Endothelial cell of umbilical vein (primary cell): ENCODE measurements around the gene PSAT1. TPM values are rescaled to one million over a fixed set of nuclear protein-coding genes. Genes with fewer than 3 reads are reported as not detected.

Experiments
- BruUV-seq: library from RNA; stranded (reverse); fragments of 400-500 nt; replicated peaks from 2 replicates; lab custom pipeline; 2021; lab: Mats Ljungman, UMichigan
- CTCF ChIA-PET: fragments of 300-600, 350-600 bp; sonication (Branson Sonifier 250); formaldehyde crosslinking; loops from one replicate; lab custom pipeline; 2021; ENCODE audit warnings: antibody characterized with exemption, inconsistent platforms; lab: Charles Lee
- POLR2A ChIA-PET: fragments of 300-600, 350-600 bp; sonication (Branson Sonifier 250); formaldehyde crosslinking; loops from one replicate; lab custom pipeline; 2021; ENCODE audit warnings: antibody characterized with exemption, inconsistent platforms; lab: Charles Lee
- DNase-seq: peaks from one replicate; pipeline ENCODE4 v3.0.0-alpha.2; 2011; ENCODE audit warnings: low read depth, low spot score
- FAIRE-seq: peaks from 2 replicates; lab custom pipeline; 2011; peaks lifted over from hg19 to GRCh38; lab: Jason Lieb, UNC
- H2AFZ ChIP-seq: 2 replicates; pipeline ENCODE4 v1.6.0; 2012; ENCODE audit warnings: low read depth, low read length, control low read depth, inconsistent platforms
- H3K27ac ChIP-seq: 2 replicates; pipeline ENCODE4 v1.5.1; 2011; ENCODE audit warnings: low read depth, mild to moderate bottlenecking, control low read depth, low read length, moderate library complexity; ENCODE audit not compliant: insufficient read depth
- H3K27me3 ChIP-seq, 2 experiments: 2 replicates each; pipeline versions ENCODE4 v1.6.0 to v1.6.1; 2011; ENCODE audit warnings: low read length in 2 of 2, mixed read lengths in 1 of 2; ENCODE audit not compliant: control insufficient read depth in 2 of 2, insufficient read depth in 2 of 2
- H3K36me3 ChIP-seq, 2 experiments: 2 replicates in 1 of 2; 3 replicates in 1 of 2; pipeline ENCODE4 v1.5.1; 2011; ENCODE audit warnings: low read length in 2 of 2, mild to moderate bottlenecking in 1 of 2, moderate library complexity in 1 of 2; ENCODE audit not compliant: control insufficient read depth in 2 of 2, insufficient read depth in 2 of 2; ENCODE audit errors: extremely low read depth in 1 of 2
- H3K4me1 ChIP-seq: 3 replicates; pipeline ENCODE4 v1.5.1; 2011; ENCODE audit warnings: mild to moderate bottlenecking, low read length; ENCODE audit not compliant: control insufficient read depth, insufficient read depth; ENCODE audit errors: extremely low read depth
- H3K4me2 ChIP-seq: 2 replicates; pipeline ENCODE4 v1.6.1; 2011; ENCODE audit warnings: low read length, control low read depth, mixed read lengths; ENCODE audit not compliant: insufficient read depth
- H3K4me3 ChIP-seq, 3 experiments: fragments of 200-600 bp in 1 of 3; sonication (generic), shearing (Covaris generic) in 1 of 3; replicated peaks in 1 of 3; 2 replicates each; pipeline ENCODE4 v1.5.1; 2011 to 2016; ENCODE audit warnings: control low read depth in 3 of 3, low read length in 3 of 3, mild to moderate bottlenecking in 2 of 3, inconsistent platforms in 1 of 3, low read depth in 1 of 3, moderate library complexity in 1 of 3; ENCODE audit not compliant: insufficient read depth in 1 of 3
- H3K79me2 ChIP-seq: 2 replicates; pipeline ENCODE4 v1.6.0; 2012; ENCODE audit warnings: low read length, inconsistent platforms; ENCODE audit not compliant: control insufficient read depth, insufficient read depth
- H3K9ac ChIP-seq: replicated peaks from 2 replicates; pipeline ENCODE3; 2011; ENCODE audit warnings: low read length, control low read depth; ENCODE audit not compliant: insufficient read depth; ENCODE audit errors: extremely low read depth
- H3K9me1 ChIP-seq: replicated peaks from 3 replicates; pipeline ENCODE4 v1.6.0; 2011; ENCODE audit warnings: mild to moderate bottlenecking, low read length; ENCODE audit not compliant: control insufficient read depth, insufficient read depth; ENCODE audit errors: extremely low read depth
- H3K9me3 ChIP-seq: replicated peaks from 2 replicates; pipeline ENCODE4 v1.5.1; 2012; ENCODE audit warnings: low read length, inconsistent platforms; ENCODE audit not compliant: control insufficient read depth, insufficient read depth
- H4K20me1 ChIP-seq: replicated peaks from 2 replicates; pipeline ENCODE3; 2011; ENCODE audit warnings: mild to moderate bottlenecking, low read length; ENCODE audit not compliant: control insufficient read depth, insufficient read depth; ENCODE audit errors: extremely low read depth
- EZH2 ChIP-seq: IDR thresholded peaks from 2 replicates; pipeline ENCODE4 v1.6.1; 2012; ENCODE audit warnings: borderline replicate concordance, low read depth, mild to moderate bottlenecking, moderate library complexity, low read length, inconsistent platforms; ENCODE audit not compliant: severe bottlenecking
- FOS ChIP-seq: IDR thresholded peaks from 2 replicates; pipeline ENCODE4 v1.6.1; 2011; ENCODE audit warnings: mild to moderate bottlenecking, low read length, moderate library complexity, borderline replicate concordance; ENCODE audit not compliant: insufficient read depth
- GATA2 ChIP-seq: IDR thresholded peaks from 2 replicates; pipeline ENCODE4 v1.7.0; 2011; ENCODE audit warnings: low read depth, mild to moderate bottlenecking, moderate library complexity, mixed read lengths, low read length; ENCODE audit not compliant: insufficient read length, insufficient read depth
- JUN ChIP-seq: IDR thresholded peaks from 2 replicates; pipeline ENCODE4 v1.6.1; 2011; ENCODE audit warnings: borderline replicate concordance, low read depth; ENCODE audit not compliant: insufficient read length, insufficient read depth
- MYC ChIP-seq: IDR thresholded peaks from one replicate; pipeline ENCODE4 v1.6.1; 2011; ENCODE audit warnings: mild to moderate bottlenecking, low read depth, low read length
- POLR2A ChIP-seq: IDR thresholded peaks from 2 replicates; pipeline ENCODE4 v1.6.1; 2012; ENCODE audit warnings: low read depth, mild to moderate bottlenecking, control low read depth, low read length
- POLR2AphosphoS5 ChIP-seq: IDR thresholded peaks from 2 replicates; pipeline ENCODE4 v1.6.1; 2012; ENCODE audit warnings: low read depth, mild to moderate bottlenecking, control low read depth, low read length, moderate library complexity; ENCODE audit not compliant: insufficient read depth
- dilution Hi-C: fragments of 300-500 bp; cut with MboI; formaldehyde crosslinking; loops from one replicate; pipeline ENCODE4 v1.15.0; 2019; ENCODE audit warnings: low sequenced_read_pairs; ENCODE audit not compliant: extremely low pct_ligation_motif_present
- intact Hi-C: fragments of 100-400 bp; cut with micrococcal nuclease; formaldehyde crosslinking; loops from one replicate; pipeline ENCODE4 v1.10.0; 2022
- polyA plus RNA-seq, 4 experiments: library from polyadenylated mRNA; depleted of rRNA in 3 of 4; stranded (reverse) in 3 of 4; unstranded in 1 of 4; fragments of >200 nt; gene quantifications; 2 replicates each; pipeline versions ENCODE4 v1.2.1 to v1.2.3, GENCODE V29; 2011 to 2012; ENCODE audit warnings: missing spikeins in 1 of 4
- total RNA-seq: library from RNA; stranded (reverse); gene quantifications from 2 replicates; pipeline ENCODE4 v1.2.3, GENCODE V29; 2021
- TF ChIP-seq, protein P1 (sequence below): IDR thresholded peaks from 2 replicates; pipeline ENCODE4 v1.6.1; 2011; ENCODE audit not compliant: insufficient read depth, insufficient read length
- TF ChIP-seq, protein P2 (sequence below), 2 donors: IDR thresholded peaks; 1 replicate in 1 of 2; 2 replicates in 1 of 2; pipeline ENCODE4 v1.5.1; 2011; ENCODE audit warnings: low read length in 2 of 2, mild to moderate bottlenecking in 2 of 2, moderate library complexity in 2 of 2, control low read depth in 1 of 2, inconsistent platforms in 1 of 2, low read depth in 1 of 2; ENCODE audit not compliant: insufficient read depth in 1 of 2; ENCODE audit errors: extremely low read depth in 1 of 2

The PSAT1 gene
- total and polyA plus RNA-seq, 2 donors (not counting 3 experiments of a cell fraction or from before 2014, with no cell fraction given) = 19.1 to 47.3 TPM

GRCh38 chr9:78273761-78274160, 23.2 kb upstream of the PSAT1 start:
- H3K4me2 ChIP-seq = no peak overlapping the region

More at GRCh38 chr9:78273761-78274160, 23.2 kb upstream of the PSAT1 start:
- no peaks in the 10 kb centered on the region for H3K4me1 ChIP-seq
- no peaks in the 10 kb centered on the region for H3K9me1 ChIP-seq
- intact Hi-C loops = no loop called here
- no peaks in the 10 kb centered on the region for H3K27me3 ChIP-seq
- H3K9ac ChIP-seq = no peak overlapping the region
- POLR2A ChIA-PET = no interaction called here
- FAIRE-seq (no peak), DNase-seq (no peak)
- H3K27ac ChIP-seq = no peak overlapping the region
- dilution Hi-C loops = no loop called here
- H3K9me3 ChIP-seq = no peaks in the 10 kb centered on the region
- CTCF ChIA-PET = interaction anchor here (1.8 kb wide), 1 partner anchor 23 kb away, joined by 5 read pairs; the partner anchor contains the start of gene PSAT1
- H3K4me3 ChIP-seq = no peak overlapping the region
- H2AFZ ChIP-seq = no peak overlapping the region
- no peaks in the 10 kb centered on the region for H4K20me1 ChIP-seq
- no TSS peak for BruUV-seq
- peaks cover 0 to 2% of the 10 kb centered on the region in 2 experiments for H3K36me3 ChIP-seq
- no peak for TF ChIP-seq EZH2
- no peak for TF ChIP-seq POLR2AphosphoS5
- no peak for TF ChIP-seq JUN
- no peak for TF ChIP-seq FOS
- TF ChIP-seq, protein P1, sequence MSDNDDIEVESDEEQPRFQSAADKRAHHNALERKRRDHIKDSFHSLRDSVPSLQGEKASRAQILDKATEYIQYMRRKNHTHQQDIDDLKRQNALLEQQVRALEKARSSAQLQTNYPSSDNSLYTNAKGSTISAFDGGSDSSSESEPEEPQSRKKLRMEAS = no peak
- TF ChIP-seq, protein P2, sequence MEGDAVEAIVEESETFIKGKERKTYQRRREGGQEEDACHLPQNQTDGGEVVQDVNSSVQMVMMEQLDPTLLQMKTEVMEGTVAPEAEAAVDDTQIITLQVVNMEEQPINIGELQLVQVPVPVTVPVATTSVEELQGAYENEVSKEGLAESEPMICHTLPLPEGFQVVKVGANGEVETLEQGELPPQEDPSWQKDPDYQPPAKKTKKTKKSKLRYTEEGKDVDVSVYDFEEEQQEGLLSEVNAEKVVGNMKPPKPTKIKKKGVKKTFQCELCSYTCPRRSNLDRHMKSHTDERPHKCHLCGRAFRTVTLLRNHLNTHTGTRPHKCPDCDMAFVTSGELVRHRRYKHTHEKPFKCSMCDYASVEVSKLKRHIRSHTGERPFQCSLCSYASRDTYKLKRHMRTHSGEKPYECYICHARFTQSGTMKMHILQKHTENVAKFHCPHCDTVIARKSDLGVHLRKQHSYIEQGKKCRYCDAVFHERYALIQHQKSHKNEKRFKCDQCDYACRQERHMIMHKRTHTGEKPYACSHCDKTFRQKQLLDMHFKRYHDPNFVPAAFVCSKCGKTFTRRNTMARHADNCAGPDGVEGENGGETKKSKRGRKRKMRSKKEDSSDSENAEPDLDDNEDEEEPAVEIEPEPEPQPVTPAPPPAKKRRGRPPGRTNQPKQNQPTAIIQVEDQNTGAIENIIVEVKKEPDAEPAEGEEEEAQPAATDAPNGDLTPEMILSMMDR (IDR thresholded peaks at IDR 0.05; ENCODE audit: extremely low read depth in 1 of 2, insufficient read depth in 1 of 2, low read depth in 1 of 2, low read length in 2 of 2) = no peak
- no peak for TF ChIP-seq POLR2A
- TF ChIP-seq GATA2 = no peak
- TF ChIP-seq MYC = no peak
- H3K79me2 ChIP-seq = no peaks in the 10 kb centered on the region
